AG08396 (cell line): ENCODE data around the gene PITPNC1.
"Not testable (repeated sequence)": the region's sequence is repeated elsewhere in the genome, so short reads cannot be mapped to it uniquely, and the experiment has no call there.

ENCODE experiments used
- DNase-seq: peaks from one replicate; pipeline ENCODE4 v3.0.0; 2012; ENCODE audit warnings: low spot score, mixed read lengths

The PITPNC1 gene

DNA sequence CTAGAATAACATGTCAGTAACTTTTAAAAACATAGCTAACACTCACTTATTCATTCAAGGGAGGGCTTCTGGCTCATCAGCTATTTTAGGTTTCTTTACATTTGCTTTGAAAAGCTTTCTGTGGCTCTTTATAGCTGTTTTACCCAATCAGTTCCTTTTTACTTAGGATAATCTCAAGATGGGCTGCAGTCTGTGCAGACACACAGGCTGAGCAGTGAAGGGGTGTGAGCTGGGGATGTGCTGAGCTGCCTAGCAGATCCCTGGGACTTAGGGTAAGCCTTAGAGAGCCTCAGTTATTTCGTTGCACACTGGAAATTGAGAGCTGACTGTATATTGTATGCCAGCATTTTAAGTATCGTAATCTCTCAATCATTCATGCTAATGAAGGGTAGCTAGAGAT is 310.4 kb downstream of the PITPNC1 start:
- no peak for DNase-seq

DNA sequence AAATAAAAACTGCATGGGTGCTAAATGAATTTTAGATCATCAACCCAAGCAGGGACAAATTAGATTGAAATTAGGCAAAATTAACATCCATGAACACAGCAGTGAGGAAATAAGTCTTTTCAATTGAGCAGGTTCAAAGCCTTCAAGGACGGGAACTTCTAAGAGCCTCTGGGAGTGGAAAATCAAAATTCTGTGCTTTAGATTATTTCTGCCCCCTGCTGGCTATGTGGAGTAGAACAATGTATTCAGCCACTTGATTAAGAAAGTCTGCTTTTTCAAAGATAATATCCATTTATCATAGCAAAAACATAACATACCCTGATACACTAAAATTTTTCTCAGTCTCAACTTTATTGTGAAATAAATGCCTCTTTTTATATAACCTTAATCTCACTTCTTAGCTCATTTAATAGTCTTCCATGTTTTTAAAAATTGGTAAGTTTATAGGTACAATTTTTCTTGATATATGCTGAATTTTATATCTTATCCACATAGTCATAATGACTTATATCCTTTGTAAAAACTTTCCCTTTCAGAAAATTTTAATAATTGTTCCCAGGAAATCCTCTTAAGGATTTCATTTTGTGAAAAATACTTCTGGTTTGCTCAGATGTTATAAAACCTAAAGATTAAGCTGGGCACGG is 312.6 kb downstream of the PITPNC1 start:
- DNase-seq = peak; percentile 63

DNA sequence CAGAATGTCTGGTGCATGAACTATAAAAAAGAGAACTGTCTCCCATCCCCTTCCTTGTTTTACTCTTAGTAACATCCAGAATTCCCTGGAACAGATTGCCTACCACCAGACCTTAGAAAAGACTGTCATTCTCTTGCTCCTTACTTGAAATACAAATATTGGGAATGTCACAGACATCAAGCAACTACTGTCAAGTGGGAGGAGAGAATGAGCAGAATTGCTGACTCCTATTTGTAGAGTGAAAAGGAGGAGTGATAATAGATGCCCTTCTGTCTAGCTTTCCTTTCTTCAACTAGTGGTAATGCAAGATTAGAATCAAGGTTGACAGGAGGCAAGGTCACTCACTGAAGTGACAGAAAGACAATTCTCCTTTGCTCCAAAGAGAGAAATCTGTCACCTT is 316.7 kb downstream of the PITPNC1 start:
- DNase-seq = no peak

DNA sequence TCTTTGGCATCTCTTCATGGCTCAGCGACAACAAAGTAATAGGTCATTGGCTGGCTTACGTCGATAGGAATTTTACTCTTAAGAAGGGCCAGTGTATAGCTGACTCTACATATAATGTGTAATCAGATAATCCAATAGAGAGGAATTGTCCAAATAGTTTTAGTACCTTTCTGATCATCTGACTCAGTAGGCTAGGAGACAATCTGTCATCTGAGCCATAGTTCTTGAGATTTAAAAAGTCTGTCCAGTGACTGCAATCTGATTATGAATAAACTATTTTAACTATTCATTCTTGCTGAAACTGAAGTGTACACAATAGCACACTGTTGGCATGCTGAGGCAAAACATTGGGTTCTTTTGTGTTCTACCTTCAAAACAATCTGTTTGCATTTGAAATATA is 319.3 kb downstream of the PITPNC1 start:
- DNase-seq = no peak

DNA sequence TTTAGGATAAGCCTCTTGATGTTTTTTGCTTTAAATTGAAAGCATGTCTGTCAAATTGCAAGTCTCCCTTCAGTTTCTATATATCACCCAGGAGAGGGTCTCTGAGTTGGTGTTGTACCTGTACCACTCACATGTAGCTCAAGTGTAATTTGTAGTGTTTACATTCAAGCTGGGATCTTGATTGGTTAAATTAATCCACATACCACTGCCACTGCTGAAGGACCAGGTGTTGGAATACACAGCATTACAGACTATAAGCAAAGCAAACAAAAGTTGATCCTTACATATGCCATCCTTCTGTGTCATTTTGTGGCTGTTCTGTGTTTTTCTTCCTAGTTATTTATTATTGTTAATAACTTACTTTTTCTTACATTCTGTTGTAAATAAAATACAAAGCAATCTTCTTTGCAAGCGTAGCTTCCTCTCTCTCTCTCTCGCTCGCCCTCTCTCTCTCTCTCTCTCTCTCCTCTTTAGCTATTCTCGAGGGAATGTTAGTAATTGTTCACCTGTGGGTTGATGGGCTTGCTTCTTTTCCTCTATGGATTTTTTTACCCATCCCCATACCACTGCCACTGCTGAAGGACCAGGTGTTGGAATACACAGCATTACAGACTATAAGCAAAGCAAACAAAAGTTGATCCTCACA is 319.9 kb downstream of the PITPNC1 start:
- no peak for DNase-seq

DNA sequence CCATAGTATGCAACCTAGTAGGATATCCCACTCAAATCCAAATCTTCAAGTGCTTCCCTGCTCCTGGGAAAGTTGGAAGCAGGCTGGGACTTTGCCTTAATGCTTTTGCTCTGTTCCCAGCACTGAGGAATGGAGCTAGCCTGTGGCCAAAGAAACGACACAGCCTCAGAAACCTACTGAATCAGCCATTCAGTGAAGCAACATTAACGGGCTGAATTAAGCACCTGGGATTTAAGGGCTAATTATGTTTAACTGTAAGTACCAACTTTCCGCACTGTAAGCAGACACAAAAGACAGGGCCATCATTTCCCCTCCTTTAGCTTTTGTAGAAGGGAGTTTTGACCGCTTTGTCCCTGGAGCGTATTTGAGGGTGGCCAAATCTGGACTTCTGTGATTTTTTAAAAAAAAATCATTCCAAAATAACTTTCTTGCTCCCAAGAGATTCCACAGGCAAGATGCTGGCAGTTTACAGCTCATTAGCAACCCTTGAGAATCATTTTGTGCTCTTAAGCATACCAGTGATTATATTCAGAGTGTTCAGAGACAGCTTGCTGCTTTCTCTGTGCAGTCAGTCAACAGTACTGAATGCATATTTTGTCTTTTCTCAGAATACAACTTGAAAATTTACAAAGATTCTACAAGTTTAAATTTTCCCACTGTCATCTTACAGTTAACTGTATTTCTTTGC is 323.1 kb downstream of the PITPNC1 start:
- DNase-seq = no peak

DNA sequence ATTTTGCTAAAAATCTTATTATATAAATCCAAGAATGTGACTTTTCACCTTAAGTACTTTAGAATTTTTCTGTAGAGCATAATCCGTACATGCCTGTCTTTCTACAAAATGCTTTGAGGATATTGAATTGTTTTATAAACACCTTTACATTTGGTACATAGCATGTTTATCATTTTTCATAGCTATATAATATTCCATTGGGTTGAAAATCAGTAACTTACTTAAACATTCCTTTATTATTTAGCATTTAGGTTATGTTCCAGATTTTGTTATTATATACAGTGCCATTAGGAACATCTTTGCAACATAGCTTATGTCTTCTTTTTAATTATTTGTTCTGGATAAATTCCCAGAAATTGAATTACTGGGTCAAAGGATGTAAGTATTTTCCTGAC is 323.6 kb downstream of the PITPNC1 start:
- DNase-seq = no peak

DNA sequence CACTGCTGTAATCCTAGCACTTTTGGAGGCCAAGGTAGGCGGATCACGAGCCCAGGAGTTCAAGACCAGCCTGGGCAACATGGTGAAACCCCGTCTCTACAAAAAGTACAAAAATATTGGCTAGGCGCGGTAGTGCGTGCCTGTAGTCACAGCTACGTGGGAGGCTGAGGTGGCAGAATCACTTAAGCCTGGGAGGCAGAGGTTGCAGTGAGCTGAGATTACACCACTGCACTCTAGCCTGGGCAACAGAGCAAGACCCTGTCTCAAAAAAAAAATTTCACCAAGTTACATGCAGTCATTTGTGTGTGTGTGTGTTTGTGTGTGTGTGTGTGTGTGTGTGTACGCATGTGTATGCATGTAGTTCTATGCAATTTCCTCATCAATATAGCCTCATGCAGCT is 325.8 kb downstream of the PITPNC1 start:
- not testable (repeated sequence) for DNase-seq

DNA sequence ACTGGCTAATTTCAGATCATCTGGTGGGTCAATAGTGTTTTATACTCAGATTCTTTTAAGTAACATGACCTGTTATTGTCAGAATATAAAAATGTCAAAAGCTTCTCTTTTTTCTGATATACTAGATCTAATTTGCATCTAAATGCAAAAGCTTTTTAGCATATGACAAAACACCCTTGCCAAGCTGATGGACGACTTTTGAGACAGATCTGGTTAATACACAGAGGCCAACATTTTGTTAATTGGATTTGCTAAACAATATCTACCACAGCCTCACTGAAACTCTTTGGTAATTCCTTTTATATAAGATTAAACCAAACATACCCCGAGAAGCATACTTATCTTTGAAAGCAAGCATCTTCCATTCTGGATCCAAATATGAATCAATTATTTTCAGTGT is 330.4 kb downstream of the PITPNC1 start:
- no peak for DNase-seq

DNA sequence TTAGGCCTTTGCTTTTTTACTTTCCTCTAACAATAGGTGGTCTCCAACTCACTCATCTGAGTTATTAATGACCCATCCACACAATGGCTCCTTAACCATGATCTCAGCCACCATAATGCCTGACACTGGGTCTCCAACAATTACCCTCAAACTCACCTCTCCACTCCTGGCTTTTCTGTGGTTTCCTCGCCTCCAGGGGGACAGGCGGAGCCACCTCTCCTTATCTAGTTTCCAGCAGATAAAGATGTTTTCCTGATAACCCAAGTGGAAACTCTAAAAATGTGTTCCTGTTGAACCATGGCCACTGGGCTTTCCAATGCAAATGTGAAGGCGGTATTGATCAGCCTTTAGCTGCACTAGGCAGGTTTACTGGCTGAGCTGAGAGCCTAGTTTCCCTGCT is 331.3 kb downstream of the PITPNC1 start:
- DNase-seq = no peak

DNA sequence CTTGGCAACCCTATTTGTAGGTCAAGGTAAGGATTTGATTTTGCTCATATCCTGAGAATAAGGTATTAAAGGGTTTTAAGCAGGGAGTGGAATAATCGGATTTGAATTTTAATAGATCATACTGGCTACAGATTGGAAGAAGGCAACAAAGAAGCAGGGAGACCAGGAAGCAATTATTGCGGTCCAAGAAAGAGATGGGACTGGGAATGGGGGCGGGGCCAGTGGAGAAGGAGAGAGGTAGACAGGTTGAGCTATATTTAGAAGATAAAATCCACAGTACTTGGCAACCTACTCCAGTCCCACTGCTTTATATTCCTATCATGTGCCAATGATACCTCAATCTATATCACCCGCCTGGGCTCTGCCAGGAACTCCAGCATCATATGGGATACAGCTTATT is 334.8 kb downstream of the PITPNC1 start:
- no peak for DNase-seq

DNA sequence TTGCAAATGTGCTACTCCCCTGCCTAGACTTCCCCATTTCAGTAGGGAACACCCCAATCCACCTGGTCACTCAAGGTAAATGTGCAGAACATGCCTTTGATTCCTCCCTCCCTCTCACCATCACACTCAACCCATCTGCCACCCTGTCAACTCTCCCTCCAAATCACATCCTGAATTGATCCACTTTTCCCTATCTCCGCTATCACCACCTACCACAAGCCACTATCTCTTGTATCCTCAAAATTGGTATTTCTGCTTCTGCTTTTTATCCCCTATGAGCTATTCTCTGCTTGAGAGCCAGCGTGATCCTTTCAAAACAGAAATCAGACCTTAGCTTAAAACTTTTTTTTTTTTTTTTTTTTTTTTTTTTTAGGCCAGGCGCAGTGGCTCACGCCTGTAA is 335.3 kb downstream of the PITPNC1 start:
- DNase-seq = no peak

DNA sequence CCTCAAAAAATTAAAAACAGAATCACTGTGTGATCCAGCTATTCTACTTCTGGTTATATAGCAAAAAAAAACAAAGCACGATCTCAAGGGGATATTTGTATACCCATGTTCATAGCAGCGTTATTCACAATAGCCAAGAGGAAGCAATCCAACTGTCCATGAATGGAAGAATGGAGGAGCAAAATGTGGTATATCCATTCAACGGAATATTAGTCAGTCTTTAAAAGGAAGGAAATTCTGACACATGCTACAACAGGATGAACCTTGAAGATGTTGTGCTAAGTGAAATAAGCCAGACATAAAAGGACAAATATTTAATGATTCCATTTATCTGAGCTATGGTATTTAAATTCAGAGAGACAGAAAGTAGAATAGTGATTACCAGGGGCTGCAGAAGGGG is 336.1 kb downstream of the PITPNC1 start:
- no peak for DNase-seq

DNA sequence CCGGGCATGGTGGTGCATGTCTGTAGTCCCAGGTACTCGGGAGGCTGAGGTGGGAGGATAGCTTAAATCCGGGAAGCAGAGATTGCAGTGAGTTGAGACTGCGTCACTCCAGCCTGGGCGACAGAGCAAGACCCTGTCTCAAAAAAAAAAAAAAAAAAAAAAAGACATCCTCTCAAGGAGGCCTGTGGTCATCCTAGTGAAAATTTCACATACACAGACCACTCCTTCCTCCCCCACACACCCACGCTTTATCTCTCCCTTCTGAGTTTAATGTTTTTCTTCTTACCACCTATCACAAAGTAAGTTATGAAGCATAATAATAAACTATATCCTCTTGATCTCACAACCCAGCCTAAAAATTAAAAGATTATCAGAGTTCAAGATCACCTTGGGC is 339.3 kb downstream of the PITPNC1 start:
- DNase-seq = no peak

DNA sequence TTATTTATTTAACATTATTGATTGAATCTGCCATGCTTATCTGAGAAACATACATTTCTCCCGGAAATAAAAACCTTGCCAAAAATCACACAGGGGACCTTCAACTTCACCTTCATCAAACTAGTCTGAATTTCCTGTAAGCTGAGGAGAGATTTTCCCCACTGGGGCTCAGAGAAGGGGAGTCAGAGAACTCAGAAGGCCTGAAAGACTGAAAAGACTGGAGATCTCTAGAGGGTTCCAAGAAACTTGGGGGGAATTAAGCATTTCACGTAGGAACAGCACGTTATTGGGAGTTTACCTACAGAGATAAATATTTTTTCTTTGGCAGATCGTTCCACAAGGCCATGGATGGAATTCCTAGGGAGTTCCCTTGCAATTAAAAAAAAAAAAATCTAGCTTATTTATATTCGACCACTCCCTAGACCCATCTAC is 340.1 kb downstream of the PITPNC1 start:
- no peak for DNase-seq

DNA sequence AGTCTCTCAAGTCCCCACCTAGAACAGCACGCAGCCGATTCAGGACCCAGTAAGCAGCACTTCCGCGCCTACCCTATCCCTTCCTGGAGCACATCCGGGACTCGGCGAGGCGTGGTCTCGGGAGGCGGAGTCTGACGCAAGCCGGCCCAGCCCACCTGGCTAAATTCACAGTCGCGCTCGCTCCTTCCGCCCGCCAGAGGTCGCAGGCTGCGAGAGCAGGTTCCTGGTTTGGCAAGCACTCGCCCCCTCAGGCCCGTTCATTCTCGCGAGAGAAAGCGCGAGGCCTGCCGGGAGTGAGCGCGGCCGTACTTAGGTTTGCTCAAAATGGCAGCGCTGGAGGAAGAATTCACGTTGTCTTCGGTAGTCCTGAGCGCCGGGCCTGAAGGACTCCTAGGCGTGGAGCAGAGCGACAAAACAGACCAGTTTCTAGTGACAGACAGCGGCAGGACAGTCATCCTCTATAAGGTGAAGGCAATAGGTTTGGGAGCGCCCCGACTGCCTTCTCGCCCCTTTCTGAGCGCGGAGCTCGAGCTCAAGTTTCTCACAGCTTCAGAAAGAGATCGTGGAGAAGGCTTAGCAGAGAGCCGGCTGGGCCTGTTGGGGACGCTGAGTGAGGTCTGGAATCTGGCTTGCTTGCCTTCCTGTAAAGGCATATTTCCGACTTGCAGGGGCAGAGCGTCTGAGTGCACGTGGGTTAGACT is 340.7 kb downstream of the PITPNC1 start, which contains the start of gene NOL11:
NOL11 (plus strand) TSS at position 313 of the 701 bp plus-strand sequence; CDS start at position 325, 12 bp downstream.
- peak; percentile 99 for DNase-seq

DNA sequence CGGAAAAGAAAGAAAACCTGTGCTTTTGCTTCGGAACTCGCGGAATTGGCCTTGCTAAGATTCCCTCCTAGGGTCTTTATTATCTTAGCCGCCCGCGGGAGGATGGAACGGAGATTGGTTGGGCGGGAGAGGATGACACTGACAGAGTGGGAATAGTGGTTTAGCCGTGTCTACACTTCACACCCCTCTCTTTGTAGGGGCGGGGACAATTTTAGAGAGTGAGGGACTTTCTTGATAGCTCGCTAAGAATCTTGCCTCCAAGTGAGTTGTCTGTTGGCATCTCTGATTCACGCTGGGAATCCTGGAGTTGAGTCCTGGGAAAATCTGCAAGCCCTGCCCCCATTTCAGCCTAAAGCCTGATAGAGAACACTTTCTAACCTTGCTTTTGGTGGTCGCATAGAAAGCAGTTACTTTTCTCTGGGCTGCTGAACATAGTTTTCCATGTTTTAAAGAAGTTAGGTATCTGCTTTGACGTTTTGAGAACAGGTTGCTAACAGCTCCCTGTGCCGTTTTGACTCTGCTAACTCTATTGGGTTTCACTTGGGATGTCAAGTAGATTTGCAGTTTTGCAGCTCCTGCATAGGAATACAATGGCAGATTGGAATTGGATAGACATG is 341.4 kb downstream of the PITPNC1 start:
- peak; percentile 38 for DNase-seq

DNA sequence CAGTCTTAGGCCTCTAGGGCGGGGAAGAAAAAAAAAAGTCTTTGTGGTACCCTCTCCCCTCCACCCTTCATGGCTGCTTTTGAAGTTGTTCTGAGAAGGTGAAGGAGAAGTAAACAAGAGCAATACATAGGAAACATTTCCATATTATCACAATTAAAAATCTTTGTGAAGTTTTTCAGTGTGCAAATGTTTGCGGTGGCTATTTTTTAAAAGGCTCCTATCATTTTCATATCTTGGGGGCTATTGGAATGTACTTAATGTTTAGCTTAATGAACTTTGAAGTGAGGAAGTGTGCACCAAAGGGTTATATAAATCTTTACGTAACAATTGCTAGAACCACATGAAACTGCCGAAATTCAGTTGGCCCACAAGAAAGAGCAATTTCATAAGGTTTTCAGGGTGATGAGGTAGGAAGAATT is 348.3 kb downstream of the PITPNC1 start:
- DNase-seq = no peak

DNA sequence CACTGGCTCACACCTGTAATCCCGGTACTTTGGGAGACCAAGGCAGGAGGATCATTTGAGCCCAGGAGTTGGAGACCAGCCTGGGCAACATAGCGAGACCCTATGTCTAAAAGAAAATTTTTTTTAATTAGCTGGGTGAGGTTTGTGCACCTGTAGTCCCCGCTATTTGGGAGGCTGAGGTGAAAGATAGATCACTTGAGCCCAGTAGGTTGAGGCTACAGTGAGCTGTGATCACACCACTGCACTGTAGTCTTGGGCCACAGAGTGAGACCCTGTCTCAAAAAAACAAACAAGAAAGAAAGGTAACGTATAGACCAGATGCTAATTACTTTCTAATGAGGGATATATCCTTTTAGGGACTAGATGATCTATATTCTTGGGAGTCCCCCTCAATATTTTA is 348.7 kb downstream of the PITPNC1 start:
- no peak for DNase-seq

DNA sequence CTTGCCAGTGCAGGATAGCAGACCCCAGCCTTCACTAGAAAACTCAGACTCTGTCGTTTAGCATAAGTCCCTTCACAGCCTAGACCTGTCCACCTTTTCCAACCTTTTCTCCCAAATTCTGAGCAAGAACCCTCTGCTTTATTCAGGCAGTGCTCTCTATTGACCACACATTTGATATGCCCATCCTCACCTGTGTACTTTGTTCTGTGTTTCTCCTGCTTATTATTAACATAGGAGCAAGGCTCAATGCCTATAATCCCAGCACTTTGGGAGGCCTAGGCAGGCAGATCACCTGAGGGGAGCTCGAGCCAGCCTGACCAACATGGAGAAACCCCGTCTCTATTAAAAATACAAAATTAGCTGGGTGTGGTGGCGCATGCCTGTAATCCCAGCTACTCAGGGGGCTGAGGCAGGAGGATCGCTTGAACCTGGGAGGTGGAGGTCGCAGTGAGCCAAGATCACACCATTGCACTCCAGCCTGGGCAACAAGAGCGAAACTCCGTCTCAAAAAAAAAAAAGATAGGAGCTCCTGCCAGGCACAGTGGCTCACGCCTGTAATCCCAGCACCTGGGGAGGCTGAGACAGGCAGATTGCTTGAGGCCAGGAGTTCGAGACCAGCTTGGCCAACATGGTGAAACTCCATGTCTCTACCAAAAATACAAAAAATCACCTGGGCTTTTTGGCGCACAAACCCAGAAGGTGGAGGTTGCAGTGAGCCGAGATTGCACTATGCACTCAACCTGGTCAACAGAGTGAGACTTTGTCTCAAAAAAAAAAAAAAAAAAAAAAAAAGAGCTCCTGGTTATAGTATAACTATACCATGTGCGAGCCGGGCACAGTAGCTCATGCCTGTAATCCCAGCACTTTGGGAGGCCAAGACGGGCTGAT is 350.3 kb downstream of the PITPNC1 start:
- not testable (repeated sequence) for DNase-seq

DNA sequence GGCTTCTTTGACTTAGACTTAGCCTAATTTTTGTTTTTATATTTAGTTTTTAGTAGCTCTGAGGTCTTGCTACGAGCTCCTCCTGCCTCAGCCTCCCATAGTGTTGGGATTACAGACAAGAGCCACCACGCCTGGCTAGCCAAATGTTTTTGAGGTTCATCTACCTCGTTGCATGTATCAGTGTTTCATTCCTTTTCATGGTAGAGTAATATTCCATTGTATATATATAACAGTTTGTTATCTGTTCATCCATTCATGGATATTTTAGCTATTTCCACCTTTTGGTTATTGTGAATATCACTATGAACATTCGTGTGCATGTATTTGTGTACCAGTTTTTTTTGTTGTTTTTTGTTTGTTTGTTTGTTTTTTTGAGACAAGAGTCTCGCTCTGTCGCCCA is 352.8 kb downstream of the PITPNC1 start:
- DNase-seq = no peak
